Fibroblast of lung (primary cell): Measurements from ENCODE around the gene AP2A2.

Source experiments
- CTCF ChIP-seq, 2 donors: IDR thresholded peaks in 1 of 2; conservative IDR thresholded peaks in 1 of 2; 1 replicate in 1 of 2; 2 replicates in 1 of 2; pipeline ENCODE4 v1.5.1; 2011 to 2012; ENCODE audit warnings: low read length in 2 of 2, control low read depth in 1 of 2, inconsistent platforms in 1 of 2, low read depth in 1 of 2, mild to moderate bottlenecking in 1 of 2
- EZH2 ChIP-seq: IDR thresholded peaks from 2 replicates; pipeline ENCODE4 v1.5.1; 2012; ENCODE audit warnings: low read length, control low read depth, mild to moderate bottlenecking; ENCODE audit errors: missing control alignments

- TF ChIP-seq CTCF (conservative IDR thresholded peaks at IDR 0.05 in 1 of 2, IDR thresholded peaks at IDR 0.05 in 1 of 2; ENCODE audit: low read depth in 1 of 2, low read length in 2 of 2) (no peak), EZH2 (no peak)
These were observed 62.0 kb downstream of the AP2A2 start for GRCh38 chr11:987671-988070.
